ENCODE measurements around the gene FOXD2.

Gene FOXD2

GRCh38 chr1:47417170-47418044, 20.4 kb upstream of the FOXD2 start:
- H3K27me3 ChIP-seq (replicated peaks; ENCODE audit: control insufficient read depth, insufficient read depth, low read length) = peaks cover 47% of the 10 kb centered on the region
- H3K4me1 ChIP-seq (ENCODE audit: control insufficient read depth, insufficient read depth, low read length) = no peaks in the 10 kb centered on the region
- no peaks in the 10 kb centered on the region for H3K9me3 ChIP-seq (ENCODE audit: control insufficient read depth, low read length)
- H3K9ac ChIP-seq (ENCODE audit: low read length) = no peak overlapping the region
- no peak for DNase-seq (ENCODE audit: low read depth)
- no peaks in the 10 kb centered on the region for H3K36me3 ChIP-seq (ENCODE audit: control insufficient read depth, insufficient read depth, low read length, severe bottlenecking)
- no peak overlapping the region for H3K4me3 ChIP-seq (ENCODE audit: low read length)

GRCh38 chr1:47418122-47418521, 19.7 kb upstream of the FOXD2 start:
- H3K4me3 ChIP-seq (ENCODE audit: low read length) = no peak overlapping the region
- DNase-seq (ENCODE audit: low read depth) = no peak
- H3K9ac ChIP-seq (ENCODE audit: low read length) = no peak overlapping the region
- no peaks in the 10 kb centered on the region for H3K9me3 ChIP-seq (ENCODE audit: control insufficient read depth, low read length)
- peaks cover 47% of the 10 kb centered on the region for H3K27me3 ChIP-seq (replicated peaks; ENCODE audit: control insufficient read depth, insufficient read depth, low read length)
- H3K4me1 ChIP-seq (ENCODE audit: control insufficient read depth, insufficient read depth, low read length) = no peaks in the 10 kb centered on the region
- no peaks in the 10 kb centered on the region for H3K36me3 ChIP-seq (ENCODE audit: control insufficient read depth, insufficient read depth, low read length, severe bottlenecking)

GRCh38 chr1:47418681-47419325, 19.0 kb upstream of the FOXD2 start:
- DNase-seq (ENCODE audit: low read depth) = no peak
- H3K4me1 ChIP-seq (ENCODE audit: control insufficient read depth, insufficient read depth, low read length) = no peaks in the 10 kb centered on the region
- no peak overlapping the region for H3K9ac ChIP-seq (ENCODE audit: low read length)
- no peak overlapping the region for H3K4me3 ChIP-seq (ENCODE audit: low read length)
- H3K36me3 ChIP-seq (ENCODE audit: control insufficient read depth, insufficient read depth, low read length, severe bottlenecking) = no peaks in the 10 kb centered on the region
- no peaks in the 10 kb centered on the region for H3K9me3 ChIP-seq (ENCODE audit: control insufficient read depth, low read length)
- H3K27me3 ChIP-seq (replicated peaks; ENCODE audit: control insufficient read depth, insufficient read depth, low read length) = peaks cover 46% of the 10 kb centered on the region

GRCh38 chr1:47420547-47420946, 17.3 kb upstream of the FOXD2 start:
- Histone ChIP-seq H3K9ac (ENCODE audit: low read length) (no peak overlapping the region), H3K4me1 (ENCODE audit: control insufficient read depth, insufficient read depth, low read length) (no peaks in the 10 kb centered on the region), H3K27me3 (replicated peaks; ENCODE audit: control insufficient read depth, insufficient read depth, low read length) (peaks cover 32% of the 10 kb centered on the region), H3K36me3 (ENCODE audit: control insufficient read depth, insufficient read depth, low read length, severe bottlenecking) (no peaks in the 10 kb centered on the region), H3K9me3 (ENCODE audit: control insufficient read depth, low read length) (no peaks in the 10 kb centered on the region), H3K4me3 (ENCODE audit: low read length) (no peak overlapping the region)
- DNase-seq (ENCODE audit: low read depth) = no peak

- no peak for DNase-seq (ENCODE audit: low read depth)
- Histone ChIP-seq H3K27me3 (replicated peaks; ENCODE audit: control insufficient read depth, insufficient read depth, low read length) (peaks cover 23% of the 10 kb centered on the region), H3K9me3 (ENCODE audit: control insufficient read depth, low read length) (no peaks in the 10 kb centered on the region), H3K9ac (ENCODE audit: low read length) (no peak overlapping the region), H3K36me3 (ENCODE audit: control insufficient read depth, insufficient read depth, low read length, severe bottlenecking) (no peaks in the 10 kb centered on the region), H3K4me1 (ENCODE audit: control insufficient read depth, insufficient read depth, low read length) (no peaks in the 10 kb centered on the region), H3K4me3 (ENCODE audit: low read length) (no peak overlapping the region)
These were observed 14.0 kb upstream of the FOXD2 start for GRCh38 chr1:47423872-47424271.

GRCh38 chr1:47424336-47424982, 13.4 kb upstream of the FOXD2 start:
- peak; percentile 79 for DNase-seq (ENCODE audit: low read depth)
- H3K27me3 ChIP-seq (replicated peaks; ENCODE audit: control insufficient read depth, insufficient read depth, low read length) = peaks cover 19% of the 10 kb centered on the region
- no peak overlapping the region for H3K9ac ChIP-seq (ENCODE audit: low read length)
- H3K4me3 ChIP-seq (ENCODE audit: low read length) = no peak overlapping the region
- H3K4me1 ChIP-seq (ENCODE audit: control insufficient read depth, insufficient read depth, low read length) = no peaks in the 10 kb centered on the region
- no peaks in the 10 kb centered on the region for H3K36me3 ChIP-seq (ENCODE audit: control insufficient read depth, insufficient read depth, low read length, severe bottlenecking)
- no peaks in the 10 kb centered on the region for H3K9me3 ChIP-seq (ENCODE audit: control insufficient read depth, low read length)

- Histone ChIP-seq H3K36me3 (ENCODE audit: control insufficient read depth, insufficient read depth, low read length, severe bottlenecking) (no peaks in the 10 kb centered on the region), H3K27me3 (replicated peaks; ENCODE audit: control insufficient read depth, insufficient read depth, low read length) (peaks cover 38% of the 10 kb centered on the region), H3K4me1 (ENCODE audit: control insufficient read depth, insufficient read depth, low read length) (peaks cover 32% of the 10 kb centered on the region), H3K9ac (ENCODE audit: low read length) (no peak overlapping the region), H3K9me3 (ENCODE audit: control insufficient read depth, low read length) (no peaks in the 10 kb centered on the region), H3K4me3 (ENCODE audit: low read length) (no peak overlapping the region)
- peak; percentile 73 for DNase-seq (ENCODE audit: low read depth)
These were observed 6.3 kb upstream of the FOXD2 start for GRCh38 chr1:47431534-47431933.

GRCh38 chr1:47432071-47433036, 5.5 kb upstream of the FOXD2 start:
- DNase-seq (ENCODE audit: low read depth) = peak; percentile 92
- H3K4me1 ChIP-seq (ENCODE audit: control insufficient read depth, insufficient read depth, low read length) = peaks cover 37% of the 10 kb centered on the region
- H3K27me3 ChIP-seq (replicated peaks; ENCODE audit: control insufficient read depth, insufficient read depth, low read length) = peaks cover 38% of the 10 kb centered on the region
- H3K36me3 ChIP-seq (ENCODE audit: control insufficient read depth, insufficient read depth, low read length, severe bottlenecking) = no peaks in the 10 kb centered on the region
- no peaks in the 10 kb centered on the region for H3K9me3 ChIP-seq (ENCODE audit: control insufficient read depth, low read length)
- peak overlapping the region; percentile 16 for H3K9ac ChIP-seq (ENCODE audit: low read length)
- H3K4me3 ChIP-seq (ENCODE audit: low read length) = no peak overlapping the region

- H3K9ac ChIP-seq (ENCODE audit: low read length) = peak overlapping the region; percentile 1
- peaks cover 38% of the 10 kb centered on the region for H3K27me3 ChIP-seq (replicated peaks; ENCODE audit: control insufficient read depth, insufficient read depth, low read length)
- no peak for DNase-seq (ENCODE audit: low read depth)
- H3K4me1 ChIP-seq (ENCODE audit: control insufficient read depth, insufficient read depth, low read length) = peaks cover 37% of the 10 kb centered on the region
- no peak overlapping the region for H3K4me3 ChIP-seq (ENCODE audit: low read length)
- no peaks in the 10 kb centered on the region for H3K9me3 ChIP-seq (ENCODE audit: control insufficient read depth, low read length)
- H3K36me3 ChIP-seq (ENCODE audit: control insufficient read depth, insufficient read depth, low read length, severe bottlenecking) = no peaks in the 10 kb centered on the region
These were observed 4.8 kb upstream of the FOXD2 start for GRCh38 chr1:47433037-47433421.

GRCh38 chr1:47433477-47434050, 4.3 kb upstream of the FOXD2 start:
- Histone ChIP-seq H3K4me1 (ENCODE audit: control insufficient read depth, insufficient read depth, low read length) (peaks cover 37% of the 10 kb centered on the region), H3K27me3 (replicated peaks; ENCODE audit: control insufficient read depth, insufficient read depth, low read length) (peaks cover 34% of the 10 kb centered on the region), H3K9me3 (ENCODE audit: control insufficient read depth, low read length) (no peaks in the 10 kb centered on the region), H3K4me3 (ENCODE audit: low read length) (no peak overlapping the region), H3K9ac (ENCODE audit: low read length) (no peak overlapping the region), H3K36me3 (ENCODE audit: control insufficient read depth, insufficient read depth, low read length, severe bottlenecking) (no peaks in the 10 kb centered on the region)
- no peak for DNase-seq (ENCODE audit: low read depth)
